Neural cell (in vitro differentiated cells): Measurements from ENCODE around the gene MARK1.

ENCODE experiments used
- CTCF ChIP-seq: fragments of 450-650 bp; IDR thresholded peaks from 2 replicates; pipeline ENCODE4 v1.5.1; 2014; ENCODE audit warnings: antibody characterized with exemption, mild to moderate bottlenecking, moderate library complexity; ENCODE audit not compliant: poor library complexity, severe bottlenecking
- EP300 ChIP-seq: fragments of 450-650 bp; conservative IDR thresholded peaks from 2 replicates; pipeline ENCODE4 v1.6.1; 2014; ENCODE audit warnings: antibody characterized with exemption, mild to moderate bottlenecking, moderate library complexity; ENCODE audit not compliant: poor library complexity, severe bottlenecking
- EZH2 ChIP-seq: fragments of 200-600, 300-800 bp; shearing (Covaris generic), sonication (generic); IDR thresholded peaks from 2 replicates; pipeline ENCODE4 v1.6.1; 2014; ENCODE audit warnings: antibody characterized with exemption, low read length, borderline replicate concordance, mild to moderate bottlenecking; ENCODE audit not compliant: insufficient read depth, poor library complexity, severe bottlenecking
- MXI1 ChIP-seq: fragments of 450-650 bp; conservative IDR thresholded peaks from 2 replicates; pipeline ENCODE4 v1.6.1; 2014; ENCODE audit warnings: antibody characterized with exemption, mild to moderate bottlenecking; ENCODE audit not compliant: poor library complexity, severe bottlenecking
- POLR2AphosphoS5 ChIP-seq: IDR thresholded peaks from 2 replicates; pipeline ENCODE4 v1.6.1; 2012
- RAD21 ChIP-seq: fragments of 450-650 bp; conservative IDR thresholded peaks from 2 replicates; pipeline ENCODE4 v1.6.1; 2014; ENCODE audit warnings: antibody characterized with exemption, mild to moderate bottlenecking, moderate library complexity
- REST ChIP-seq: IDR thresholded peaks from 2 replicates; pipeline ENCODE4 v1.6.1; 2012; ENCODE audit warnings: borderline replicate concordance
- SMC3 ChIP-seq: fragments of 450-650 bp; conservative IDR thresholded peaks from 2 replicates; pipeline ENCODE4 v1.6.1; 2014; ENCODE audit warnings: antibody characterized with exemption, mild to moderate bottlenecking, moderate library complexity; ENCODE audit not compliant: poor library complexity
- TAF1 ChIP-seq: IDR thresholded peaks from 2 replicates; pipeline ENCODE4 v1.6.1; 2012; ENCODE audit warnings: low read depth

- TF ChIP-seq REST (no peak), CTCF (no peak), EP300 (no peak), RAD21 (no peak), TAF1 (no peak), POLR2AphosphoS5 (no peak), EZH2 (no peak), SMC3 (no peak), MXI1 (no peak)
Observed at GRCh38 chr1:220579317-220579716, 51.4 kb downstream of the MARK1 start.
